K562 (cell line): ENCODE data around the gene MED16. TPM values are rescaled to one million over a fixed set of nuclear protein-coding genes. Genes with fewer than 3 reads are reported as not detected.
A peak's percentile ranks its signal among the peaks of the same experiment; 100 is the strongest.

Experiments used
- ATF1 ChIP-seq, 2 experiments: fragments of 450-650 bp in 1 of 2; IDR thresholded peaks; 2 replicates each; pipeline ENCODE4 v1.6.1; 2016; ENCODE audit warnings: missing compliant biosample characterization in 1 of 2, missing genetic modification characterization in 1 of 2
- ATF7 ChIP-seq: fragments of 450-650 bp; IDR thresholded peaks from 2 replicates; pipeline ENCODE4 v1.7.1; 2014; ENCODE audit warnings: mild to moderate bottlenecking, moderate library complexity
- BRCA1 ChIP-seq, 2 experiments: fragments of 450-650 bp in 1 of 2; sonication (generic) in 1 of 2; formaldehyde crosslinking in 1 of 2; IDR thresholded peaks; 2 replicates each; pipeline versions ENCODE4 v1.5.0 to v1.6.1; 2017 to 2020; ENCODE audit warnings: mild to moderate bottlenecking in 1 of 2, missing genetic modification reagents in 1 of 2
- CXXC5 ChIP-seq: fragments of 250-450 bp; sonication (Bioruptor Pico); IDR thresholded peaks from 2 replicates; pipeline ENCODE4 v1.8.0; 2022; ENCODE audit warnings: inconsistent platforms, mild to moderate bottlenecking, moderate library complexity
- EP300 ChIP-seq: IDR thresholded peaks from 2 replicates; pipeline ENCODE4 v1.6.1; 2012; ENCODE audit warnings: low read length, improper control_type of control experiment
- EP400 ChIP-seq: fragments of 450-650 bp; IDR thresholded peaks from 2 replicates; pipeline ENCODE4 v1.6.1; 2017; ENCODE audit warnings: antibody characterized with exemption, mild to moderate bottlenecking, moderate library complexity
- HMGN3 ChIP-seq: IDR thresholded peaks from 2 replicates; pipeline ENCODE4 v1.6.1; 2011; ENCODE audit warnings: borderline replicate concordance, low read depth, mild to moderate bottlenecking, mixed read lengths, low read length; ENCODE audit not compliant: insufficient read length; ENCODE audit errors: extremely low read depth
- ILF3 ChIP-seq: fragments of 450-650 bp; IDR thresholded peaks from 2 replicates; pipeline ENCODE4 v1.6.1; 2018; ENCODE audit warnings: antibody characterized with exemption, mild to moderate bottlenecking, moderate library complexity, borderline replicate concordance
- KLF16 ChIP-seq: IDR thresholded peaks from 2 replicates; pipeline ENCODE4 v1.6.1; 2016; ENCODE audit warnings: antibody characterized with exemption
- MAFF ChIP-seq: IDR thresholded peaks from 2 replicates; pipeline ENCODE4 v1.6.1; 2012; ENCODE audit warnings: low read length, improper control_type of control experiment
- NFIC ChIP-seq: fragments of 450-650 bp; IDR thresholded peaks from 2 replicates; pipeline ENCODE4 v1.6.1; 2017; ENCODE audit warnings: mild to moderate bottlenecking, inconsistent platforms
- PPARD ChIP-seq: fragments of 250-450 bp; sonication (Bioruptor Pico); IDR thresholded peaks from 2 replicates; pipeline ENCODE4 v1.8.0; 2022; ENCODE audit warnings: inconsistent platforms, mild to moderate bottlenecking, moderate library complexity
- RBFOX2 ChIP-seq: fragments of 200-400 bp; formaldehyde crosslinking; IDR thresholded peaks from 2 replicates; pipeline ENCODE4 v1.6.1; 2017; ENCODE audit warnings: low read depth, mild to moderate bottlenecking, low read length, moderate library complexity
- SMARCA4 ChIP-seq: fragments of 450-650 bp; IDR thresholded peaks from 2 replicates; pipeline ENCODE4 v1.6.1; 2016
- ZEB2 ChIP-seq: fragments of 450-650 bp; IDR thresholded peaks from 2 replicates; pipeline ENCODE4 v1.6.1; 2016
- ZFX ChIP-seq: sonication (generic); formaldehyde crosslinking; IDR thresholded peaks from 2 replicates; pipeline ENCODE4 v1.8.0; 2022; ENCODE audit warnings: mild to moderate bottlenecking, missing genetic modification reagents, moderate library complexity
- ZNF121 ChIP-seq: sonication (generic); formaldehyde crosslinking; conservative IDR thresholded peaks from 2 replicates; pipeline ENCODE4 v1.8.0; 2022; ENCODE audit warnings: missing genetic modification reagents
- ZNF766 ChIP-seq: fragments of 200-800 bp; sonication (Bioruptor generic); conservative IDR thresholded peaks from 2 replicates; pipeline ENCODE4 v1.6.1; 2016; ENCODE audit warnings: missing genetic modification characterization, missing compliant biosample characterization
- polyA plus RNA-seq, 8 experiments: library from polyadenylated mRNA; depleted of rRNA in 4 of 8; stranded (reverse) in 5 of 8; unstranded in 3 of 8; fragments of >200 nt; fragmentation: Nextera tagmentation in 2 of 8; fragmentation: Illumina TruSeq in 1 of 8; extraction: Ambion mirVana in 2 of 8; extraction: Trizol in 1 of 8; gene quantifications; 2 replicates each; pipeline versions ENCODE4 v1.2.1 to v1.2.3, GENCODE V29; 2011 to 2014; ENCODE audit warnings: inconsistent platforms in 1 of 8, missing spikeins in 1 of 8
- total RNA-seq, 7 experiments: library from RNA; depleted of rRNA in 6 of 7; stranded (reverse); fragments of >200 nt in 6 of 7; fragmentation: Illumina TruSeq in 2 of 7; extraction: Trizol in 2 of 7; gene quantifications; 2 replicates each; pipeline versions ENCODE4 v1.2.1 to v1.2.3, GENCODE V29; 2011 to 2021; ENCODE audit warnings: low replicate concordance in 1 of 7
- TF ChIP-seq, protein P1 (sequence below): fragments of 250-450 bp; sonication (Bioruptor Pico); IDR thresholded peaks from 2 replicates; pipeline ENCODE4 v1.8.0; 2021; ENCODE audit warnings: moderate library complexity, mild to moderate bottlenecking, inconsistent platforms
- TF ChIP-seq, protein P2 (sequence below): fragments of 450-650 bp; formaldehyde crosslinking; IDR thresholded peaks from 2 replicates; pipeline ENCODE4 v1.4.0; 2020; ENCODE audit warnings: mild to moderate bottlenecking, moderate library complexity
- TF ChIP-seq, protein P3 (sequence below): fragments of 450-650 bp; IDR thresholded peaks from 2 replicates; pipeline ENCODE4 v1.6.1; 2017; ENCODE audit warnings: antibody characterized with exemption, mild to moderate bottlenecking

MED16 gene
- total and polyA plus RNA-seq, 9 of the 15 experiments (the other 6 are each of a cell fraction or from before 2014, with no cell fraction given), result 0.89 to 59.9 (median 8.6) TPM

DNA sequence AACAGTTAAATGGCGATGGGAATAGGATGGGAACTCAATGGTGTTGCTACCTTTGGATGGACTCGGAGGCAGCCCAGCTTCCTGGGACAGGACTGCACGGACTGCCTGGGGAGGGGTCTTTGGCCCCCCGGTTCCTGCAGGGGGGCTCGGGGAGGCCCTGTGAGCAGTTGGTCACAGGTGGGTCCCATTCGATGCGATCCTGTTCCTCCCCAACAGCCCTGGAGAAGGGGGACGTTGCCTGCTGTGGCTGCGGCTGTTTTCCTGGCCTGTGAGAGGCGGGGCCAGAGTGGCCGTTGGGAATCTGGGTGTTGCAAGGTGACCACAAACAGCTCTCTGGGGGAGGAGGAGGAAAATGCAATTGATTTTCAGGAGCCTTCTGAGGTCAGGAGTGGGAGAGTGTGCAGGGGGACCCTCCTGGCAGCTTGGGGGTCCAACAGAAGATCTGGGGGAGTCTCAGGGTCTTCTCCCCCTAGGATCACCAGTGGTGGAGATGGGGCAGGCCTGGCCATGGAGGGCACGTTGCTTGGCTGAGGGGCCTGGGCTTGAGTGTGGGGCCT is 69.3 kb downstream of the MED16 start (continued):
- TF ChIP-seq, protein P1, sequence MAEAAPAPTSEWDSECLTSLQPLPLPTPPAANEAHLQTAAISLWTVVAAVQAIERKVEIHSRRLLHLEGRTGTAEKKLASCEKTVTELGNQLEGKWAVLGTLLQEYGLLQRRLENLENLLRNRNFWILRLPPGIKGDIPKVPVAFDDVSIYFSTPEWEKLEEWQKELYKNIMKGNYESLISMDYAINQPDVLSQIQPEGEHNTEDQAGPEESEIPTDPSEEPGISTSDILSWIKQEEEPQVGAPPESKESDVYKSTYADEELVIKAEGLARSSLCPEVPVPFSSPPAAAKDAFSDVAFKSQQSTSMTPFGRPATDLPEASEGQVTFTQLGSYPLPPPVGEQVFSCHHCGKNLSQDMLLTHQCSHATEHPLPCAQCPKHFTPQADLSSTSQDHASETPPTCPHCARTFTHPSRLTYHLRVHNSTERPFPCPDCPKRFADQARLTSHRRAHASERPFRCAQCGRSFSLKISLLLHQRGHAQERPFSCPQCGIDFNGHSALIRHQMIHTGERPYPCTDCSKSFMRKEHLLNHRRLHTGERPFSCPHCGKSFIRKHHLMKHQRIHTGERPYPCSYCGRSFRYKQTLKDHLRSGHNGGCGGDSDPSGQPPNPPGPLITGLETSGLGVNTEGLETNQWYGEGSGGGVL (CRISPR knock-in tag), result no peak
- no peak for TF ChIP-seq MAFF
- TF ChIP-seq EP300, result peak; percentile 98
- TF ChIP-seq RBFOX2, result peak; percentile 76
- TF ChIP-seq SMARCA4, result peak; percentile 48; the same call in 1 of the 2 replicates
- TF ChIP-seq ZFX (CRISPR knock-in tag), result peak; percentile 75
- TF ChIP-seq ZNF766 (CRISPR knock-in tag), result no peak; the same call in 1 of the 2 replicates
- TF ChIP-seq ATF1 (CRISPR knock-in tag; IDR thresholded peaks at IDR 0.05), result no peak
- peak; percentile 42; the same call in 1 of the 2 replicates for TF ChIP-seq ATF1 (tag; IDR thresholded peaks at IDR 0.05)
- TF ChIP-seq KLF16, result no peak; the same call in 1 of the 2 replicates
- no peak for TF ChIP-seq PPARD
- TF ChIP-seq, protein P2, sequence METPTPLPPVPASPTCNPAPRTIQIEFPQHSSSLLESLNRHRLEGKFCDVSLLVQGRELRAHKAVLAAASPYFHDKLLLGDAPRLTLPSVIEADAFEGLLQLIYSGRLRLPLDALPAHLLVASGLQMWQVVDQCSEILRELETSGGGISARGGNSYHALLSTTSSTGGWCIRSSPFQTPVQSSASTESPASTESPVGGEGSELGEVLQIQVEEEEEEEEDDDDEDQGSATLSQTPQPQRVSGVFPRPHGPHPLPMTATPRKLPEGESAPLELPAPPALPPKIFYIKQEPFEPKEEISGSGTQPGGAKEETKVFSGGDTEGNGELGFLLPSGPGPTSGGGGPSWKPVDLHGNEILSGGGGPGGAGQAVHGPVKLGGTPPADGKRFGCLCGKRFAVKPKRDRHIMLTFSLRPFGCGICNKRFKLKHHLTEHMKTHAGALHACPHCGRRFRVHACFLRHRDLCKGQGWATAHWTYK (CRISPR knock-in tag), result peak; percentile 57; the same call in 1 of the 2 replicates
- 0 out of 2 replicates have a peak, but pooled peaks have one; percentile 40 for TF ChIP-seq ZEB2
- peak; percentile 55 for TF ChIP-seq CXXC5 (CRISPR knock-in tag)
- TF ChIP-seq EP400, result peak; percentile 56
- TF ChIP-seq ZNF121, result no peak
- no peak for TF ChIP-seq NFIC
- TF ChIP-seq, protein P3, sequence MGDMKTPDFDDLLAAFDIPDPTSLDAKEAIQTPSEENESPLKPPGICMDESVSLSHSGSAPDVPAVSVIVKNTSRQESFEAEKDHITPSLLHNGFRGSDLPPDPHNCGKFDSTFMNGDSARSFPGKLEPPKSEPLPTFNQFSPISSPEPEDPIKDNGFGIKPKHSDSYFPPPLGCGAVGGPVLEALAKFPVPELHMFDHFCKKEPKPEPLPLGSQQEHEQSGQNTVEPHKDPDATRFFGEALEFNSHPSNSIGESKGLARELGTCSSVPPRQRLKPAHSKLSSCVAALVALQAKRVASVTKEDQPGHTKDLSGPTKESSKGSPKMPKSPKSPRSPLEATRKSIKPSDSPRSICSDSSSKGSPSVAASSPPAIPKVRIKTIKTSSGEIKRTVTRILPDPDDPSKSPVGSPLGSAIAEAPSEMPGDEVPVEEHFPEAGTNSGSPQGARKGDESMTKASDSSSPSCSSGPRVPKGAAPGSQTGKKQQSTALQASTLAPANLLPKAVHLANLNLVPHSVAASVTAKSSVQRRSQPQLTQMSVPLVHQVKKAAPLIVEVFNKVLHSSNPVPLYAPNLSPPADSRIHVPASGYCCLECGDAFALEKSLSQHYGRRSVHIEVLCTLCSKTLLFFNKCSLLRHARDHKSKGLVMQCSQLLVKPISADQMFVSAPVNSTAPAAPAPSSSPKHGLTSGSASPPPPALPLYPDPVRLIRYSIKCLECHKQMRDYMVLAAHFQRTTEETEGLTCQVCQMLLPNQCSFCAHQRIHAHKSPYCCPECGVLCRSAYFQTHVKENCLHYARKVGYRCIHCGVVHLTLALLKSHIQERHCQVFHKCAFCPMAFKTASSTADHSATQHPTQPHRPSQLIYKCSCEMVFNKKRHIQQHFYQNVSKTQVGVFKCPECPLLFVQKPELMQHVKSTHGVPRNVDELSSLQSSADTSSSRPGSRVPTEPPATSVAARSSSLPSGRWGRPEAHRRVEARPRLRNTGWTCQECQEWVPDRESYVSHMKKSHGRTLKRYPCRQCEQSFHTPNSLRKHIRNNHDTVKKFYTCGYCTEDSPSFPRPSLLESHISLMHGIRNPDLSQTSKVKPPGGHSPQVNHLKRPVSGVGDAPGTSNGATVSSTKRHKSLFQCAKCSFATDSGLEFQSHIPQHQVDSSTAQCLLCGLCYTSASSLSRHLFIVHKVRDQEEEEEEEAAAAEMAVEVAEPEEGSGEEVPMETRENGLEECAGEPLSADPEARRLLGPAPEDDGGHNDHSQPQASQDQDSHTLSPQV, result peak; percentile 80; the same call in 1 of the 2 replicates
- no peak for TF ChIP-seq ILF3
- peak; percentile 44 for TF ChIP-seq HMGN3
- no peak for TF ChIP-seq BRCA1 (IDR thresholded peaks at IDR 0.05)
- TF ChIP-seq BRCA1 (CRISPR knock-in tag; IDR thresholded peaks at IDR 0.05), result no peak
- peak; percentile 60; the same call in 1 of the 2 replicates for TF ChIP-seq ATF7
